ENCODE measurements around the gene CHCHD3. TPM values are rescaled to one million over a fixed set of nuclear protein-coding genes. Genes with fewer than 3 reads are reported as not detected.

Gene CHCHD3
- total RNA-seq, 1 donor from 2014 or later = 91.3 TPM

GRCh38 chr7:132777414-132777813, 304.5 kb downstream of the CHCHD3 start:
- DNase-seq (ENCODE audit: low read depth, low spot score) = no peak

GRCh38 chr7:132776048-132776620, 305.8 kb downstream of the CHCHD3 start:
- DNase-seq (ENCODE audit: low read depth, low spot score) = no peak

- DNase-seq (ENCODE audit: low read depth, low spot score) = no peak
Measured at GRCh38 chr7:132773527-132773956, 308.3 kb downstream of the CHCHD3 start.

GRCh38 chr7:132771301-132771730, 310.6 kb downstream of the CHCHD3 start:
- no peak for DNase-seq (ENCODE audit: low read depth, low spot score)

GRCh38 chr7:132770055-132770454, 311.8 kb downstream of the CHCHD3 start:
- DNase-seq (ENCODE audit: low read depth, low spot score) = no peak

- no peak for DNase-seq (ENCODE audit: low read depth, low spot score)
Measured at GRCh38 chr7:132769280-132769679, 312.6 kb downstream of the CHCHD3 start.

- DNase-seq (ENCODE audit: low read depth, low spot score) = no peak
Measured at GRCh38 chr7:132768099-132768498, 313.8 kb downstream of the CHCHD3 start.

GRCh38 chr7:132767378-132767777, 314.5 kb downstream of the CHCHD3 start:
- no peak for DNase-seq (ENCODE audit: low read depth, low spot score)

GRCh38 chr7:132766660-132767059, 315.2 kb downstream of the CHCHD3 start:
- DNase-seq (ENCODE audit: low read depth, low spot score) = no peak

GRCh38 chr7:132765861-132766260, 316.0 kb downstream of the CHCHD3 start:
- DNase-seq (ENCODE audit: low read depth, low spot score) = no peak

- no peak for DNase-seq (ENCODE audit: low read depth, low spot score)
Measured at GRCh38 chr7:132764762-132765161, 317.1 kb downstream of the CHCHD3 start.

GRCh38 chr7:132760866-132761265, 321.0 kb downstream of the CHCHD3 start:
- no peak for DNase-seq (ENCODE audit: low read depth, low spot score)

- no peak for DNase-seq (ENCODE audit: low read depth, low spot score)
Measured at GRCh38 chr7:132760244-132760623, 321.7 kb downstream of the CHCHD3 start.

GRCh38 chr7:132759482-132760243, 322.2 kb downstream of the CHCHD3 start:
- no peak for DNase-seq (ENCODE audit: low read depth, low spot score)

GRCh38 chr7:132758986-132759385, 322.9 kb downstream of the CHCHD3 start:
- no peak for DNase-seq (ENCODE audit: low read depth, low spot score)

- no peak for DNase-seq (ENCODE audit: low read depth, low spot score)
Measured at GRCh38 chr7:132757783-132758182, 324.1 kb downstream of the CHCHD3 start.

GRCh38 chr7:132756484-132756990, 325.4 kb downstream of the CHCHD3 start:
- no peak for DNase-seq (ENCODE audit: low read depth, low spot score)

- no peak for DNase-seq (ENCODE audit: low read depth, low spot score)
Measured at GRCh38 chr7:132755538-132756483, 326.1 kb downstream of the CHCHD3 start.

GRCh38 chr7:132752431-132752830, 329.5 kb downstream of the CHCHD3 start:
- DNase-seq (ENCODE audit: low read depth, low spot score) = no peak

GRCh38 chr7:132751244-132751647, 330.6 kb downstream of the CHCHD3 start:
- DNase-seq (ENCODE audit: low read depth, low spot score) = no peak

- DNase-seq (ENCODE audit: low read depth, low spot score) = no peak
Measured at GRCh38 chr7:132750530-132751217, 331.2 kb downstream of the CHCHD3 start.

Data from pulmonary artery endothelial cell (primary cell).